ENCODE measurements around the gene SORCS2.

Gene SORCS2

GRCh38 chr4:7666744-7667143 is 474.4 kb downstream of the SORCS2 start:
- TF ChIP-seq CTCF (IDR thresholded peaks at IDR 0.05; ENCODE audit: insufficient read depth, low read length, poor library complexity, severe bottlenecking), result no peak
- Histone ChIP-seq H3K4me3 (replicated peaks; ENCODE audit: low read depth, low read length) (no peak overlapping the region), H3K27me3 (replicated peaks; ENCODE audit: control insufficient read depth, insufficient read depth, low read length) (no peaks in the 10 kb centered on the region; the same call in none of the 2 replicates), H3K36me3 (ENCODE audit: control insufficient read depth, insufficient read depth, low read length) (no peaks in the 10 kb centered on the region)
- no peak for DNase-seq (ENCODE audit: extremely low read depth, insufficient read length)

DNA sequence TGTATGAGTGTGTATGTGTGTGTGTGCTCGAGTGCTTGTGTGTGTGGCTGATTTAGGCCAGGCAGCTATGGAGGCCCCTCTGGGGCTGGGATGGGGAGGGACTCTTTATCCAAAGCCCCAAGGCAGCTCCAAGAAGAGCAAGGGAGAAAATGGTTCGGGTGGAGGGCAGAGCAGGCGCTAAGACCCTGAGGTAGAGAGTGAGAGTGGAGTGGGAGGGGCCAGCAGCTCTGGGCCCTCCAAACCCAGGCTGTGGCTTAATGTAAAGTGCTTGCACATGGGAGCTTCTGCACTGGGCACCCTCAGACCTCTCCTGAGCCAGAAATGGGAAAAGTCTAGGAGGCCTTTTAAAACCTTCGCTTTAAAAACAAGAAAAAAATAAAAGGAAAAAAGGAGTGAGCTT is 475.9 kb downstream of the SORCS2 start:
- no peak for DNase-seq (ENCODE audit: extremely low read depth, insufficient read length)
- no peak for TF ChIP-seq CTCF (IDR thresholded peaks at IDR 0.05; ENCODE audit: insufficient read depth, low read length, poor library complexity, severe bottlenecking)
- no peaks in the 10 kb centered on the region for H3K36me3 ChIP-seq (ENCODE audit: control insufficient read depth, insufficient read depth, low read length)
- no peaks in the 10 kb centered on the region; the same call in none of the 2 replicates for H3K27me3 ChIP-seq (replicated peaks; ENCODE audit: control insufficient read depth, insufficient read depth, low read length)
- no peak overlapping the region for H3K4me3 ChIP-seq (replicated peaks; ENCODE audit: low read depth, low read length)

GRCh38 chr4:7668826-7669225 is 476.5 kb downstream of the SORCS2 start:
- Histone ChIP-seq H3K27me3 (replicated peaks; ENCODE audit: control insufficient read depth, insufficient read depth, low read length) (no peaks in the 10 kb centered on the region; the same call in none of the 2 replicates), H3K4me3 (replicated peaks; ENCODE audit: low read depth, low read length) (no peak overlapping the region), H3K36me3 (ENCODE audit: control insufficient read depth, insufficient read depth, low read length) (no peaks in the 10 kb centered on the region)
- no peak for TF ChIP-seq CTCF (IDR thresholded peaks at IDR 0.05; ENCODE audit: insufficient read depth, low read length, poor library complexity, severe bottlenecking)
- no peak for DNase-seq (ENCODE audit: extremely low read depth, insufficient read length)

GRCh38 chr4:7672601-7673000 is 480.3 kb downstream of the SORCS2 start:
- Histone ChIP-seq H3K4me3 (replicated peaks; ENCODE audit: low read depth, low read length) (no peak overlapping the region), H3K36me3 (ENCODE audit: control insufficient read depth, insufficient read depth, low read length) (no peaks in the 10 kb centered on the region), H3K27me3 (replicated peaks; ENCODE audit: control insufficient read depth, insufficient read depth, low read length) (no peaks in the 10 kb centered on the region; the same call in 1 of the 2 replicates)
- DNase-seq (ENCODE audit: extremely low read depth, insufficient read length), result no peak
- TF ChIP-seq CTCF (IDR thresholded peaks at IDR 0.05; ENCODE audit: insufficient read depth, low read length, poor library complexity, severe bottlenecking), result no peak

DNA sequence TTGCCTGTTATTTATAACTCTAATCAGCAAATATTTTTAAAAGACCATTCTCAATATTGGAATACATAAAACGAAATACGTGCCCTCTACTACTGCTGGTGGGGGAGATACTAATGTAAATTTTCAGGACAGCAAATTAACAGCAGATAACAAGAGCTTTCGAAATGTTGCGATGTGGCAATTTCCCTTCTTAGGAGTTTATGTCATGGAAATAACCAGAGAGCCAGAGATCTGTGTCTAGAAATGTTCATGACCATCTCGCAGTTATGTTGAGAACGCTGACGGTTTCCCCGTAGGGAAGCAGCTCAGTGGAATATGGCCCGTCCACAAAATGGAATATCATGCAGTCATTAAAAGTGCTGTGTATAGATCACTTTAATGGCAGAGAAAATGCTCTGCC is 480.8 kb downstream of the SORCS2 start:
- no peak for DNase-seq (ENCODE audit: extremely low read depth, insufficient read length)
- Histone ChIP-seq H3K4me3 (replicated peaks; ENCODE audit: low read depth, low read length) (no peak overlapping the region), H3K36me3 (ENCODE audit: control insufficient read depth, insufficient read depth, low read length) (no peaks in the 10 kb centered on the region), H3K27me3 (replicated peaks; ENCODE audit: control insufficient read depth, insufficient read depth, low read length) (no peaks in the 10 kb centered on the region; the same call in 1 of the 2 replicates)
- no peak for TF ChIP-seq CTCF (IDR thresholded peaks at IDR 0.05; ENCODE audit: insufficient read depth, low read length, poor library complexity, severe bottlenecking)

DNA sequence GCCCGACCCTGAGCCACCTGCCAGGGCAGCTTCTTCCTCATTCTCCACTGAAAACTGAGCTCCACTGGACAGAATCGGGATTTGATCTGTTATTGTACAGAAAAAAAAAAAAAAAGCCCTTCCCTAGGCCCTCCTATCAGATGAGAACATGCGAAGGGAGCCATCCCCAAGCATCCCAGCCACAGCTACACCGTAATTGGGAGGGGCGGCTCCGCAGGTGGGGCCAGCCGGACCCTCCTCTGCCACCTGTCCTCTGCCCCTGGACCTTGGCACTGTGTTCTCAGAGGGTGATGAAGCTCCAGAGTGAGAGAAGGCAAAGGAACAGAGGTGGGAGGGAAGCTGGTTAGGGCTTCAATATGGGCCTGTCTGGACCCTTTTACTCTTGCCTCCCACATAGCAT is 482.4 kb downstream of the SORCS2 start:
- no peak for DNase-seq (ENCODE audit: extremely low read depth, insufficient read length)
- Histone ChIP-seq H3K27me3 (replicated peaks; ENCODE audit: control insufficient read depth, insufficient read depth, low read length) (no peaks in the 10 kb centered on the region; the same call in 1 of the 2 replicates), H3K36me3 (ENCODE audit: control insufficient read depth, insufficient read depth, low read length) (no peaks in the 10 kb centered on the region), H3K4me3 (replicated peaks; ENCODE audit: low read depth, low read length) (no peak overlapping the region)
- no peak for TF ChIP-seq CTCF (IDR thresholded peaks at IDR 0.05; ENCODE audit: insufficient read depth, low read length, poor library complexity, severe bottlenecking)

All from GM06990 (cell line).